Measurements from ENCODE around the gene MCF2L.

DNA sequence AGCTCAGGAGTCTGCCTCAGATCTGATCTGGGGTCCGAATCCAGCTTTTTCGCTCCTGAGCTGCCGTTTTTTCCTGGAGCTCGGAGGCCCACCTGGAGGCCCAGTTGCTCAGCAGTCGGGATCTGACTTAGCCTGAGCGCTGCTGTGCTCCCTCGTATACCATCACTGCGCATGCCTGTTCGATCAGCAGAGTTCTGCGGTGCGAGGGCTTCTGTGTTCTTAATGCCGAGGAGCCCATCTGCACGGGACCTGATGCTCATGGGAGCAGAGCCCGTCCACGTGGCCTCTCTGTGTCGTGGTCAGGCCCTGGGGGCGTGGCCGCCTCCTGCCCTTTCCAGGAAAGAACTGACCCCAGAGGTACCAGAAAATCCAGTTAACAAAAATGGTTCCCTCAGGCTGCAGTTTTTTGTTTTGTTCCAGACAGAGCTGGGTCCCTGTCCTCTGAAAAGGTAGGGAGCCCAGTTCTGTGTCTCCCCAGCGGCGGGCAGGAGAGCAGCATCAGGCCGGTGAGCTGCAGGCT lies 57.4 kb downstream of the MCF2L start:
- TF ChIP-seq POLR2AphosphoS5 (IDR thresholded peaks at IDR 0.05; ENCODE audit: low read depth), result no peak
- TF ChIP-seq, protein P1, sequence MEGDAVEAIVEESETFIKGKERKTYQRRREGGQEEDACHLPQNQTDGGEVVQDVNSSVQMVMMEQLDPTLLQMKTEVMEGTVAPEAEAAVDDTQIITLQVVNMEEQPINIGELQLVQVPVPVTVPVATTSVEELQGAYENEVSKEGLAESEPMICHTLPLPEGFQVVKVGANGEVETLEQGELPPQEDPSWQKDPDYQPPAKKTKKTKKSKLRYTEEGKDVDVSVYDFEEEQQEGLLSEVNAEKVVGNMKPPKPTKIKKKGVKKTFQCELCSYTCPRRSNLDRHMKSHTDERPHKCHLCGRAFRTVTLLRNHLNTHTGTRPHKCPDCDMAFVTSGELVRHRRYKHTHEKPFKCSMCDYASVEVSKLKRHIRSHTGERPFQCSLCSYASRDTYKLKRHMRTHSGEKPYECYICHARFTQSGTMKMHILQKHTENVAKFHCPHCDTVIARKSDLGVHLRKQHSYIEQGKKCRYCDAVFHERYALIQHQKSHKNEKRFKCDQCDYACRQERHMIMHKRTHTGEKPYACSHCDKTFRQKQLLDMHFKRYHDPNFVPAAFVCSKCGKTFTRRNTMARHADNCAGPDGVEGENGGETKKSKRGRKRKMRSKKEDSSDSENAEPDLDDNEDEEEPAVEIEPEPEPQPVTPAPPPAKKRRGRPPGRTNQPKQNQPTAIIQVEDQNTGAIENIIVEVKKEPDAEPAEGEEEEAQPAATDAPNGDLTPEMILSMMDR (IDR thresholded peaks at IDR 0.05; ENCODE audit: insufficient read depth, low read length), result no peak

Data from HL-60 (cell line).